Liver (tissue), 9 donors: ENCODE measurements around the gene FAM131C. TPM values are rescaled to one million over a fixed set of nuclear protein-coding genes. Genes with fewer than 3 reads are reported as not detected.
"Not testable (repeated sequence)": the region's sequence is repeated elsewhere in the genome, so short reads cannot be mapped to it uniquely, and the experiment has no call there.

ENCODE experiments used
- DNase-seq: peaks from one replicate; pipeline ENCODE4 v3.0.0-alpha.2; 2017; ENCODE audit warnings: low spot score
- H3K27ac ChIP-seq, 2 donors: one replicate each; pipeline ENCODE4 v1.7.0; 2013; ENCODE audit warnings: inconsistent platforms in 2 of 2, low read length in 2 of 2, control low read depth in 1 of 2, low read depth in 1 of 2, mild to moderate bottlenecking in 1 of 2
- H3K27me3 ChIP-seq, 4 donors: one replicate each; pipeline versions ENCODE4 v1.6.1 to v1.7.0; 2013; ENCODE audit warnings: low read length in 3 of 4, inconsistent platforms in 1 of 4, mild to moderate bottlenecking in 1 of 4, moderate library complexity in 1 of 4; ENCODE audit not compliant: control insufficient read depth in 4 of 4, insufficient read depth in 4 of 4
- H3K36me3 ChIP-seq, 4 donors: one replicate each; pipeline versions ENCODE4 v1.6.1 to v1.7.0; 2013; ENCODE audit warnings: low read length in 3 of 4, mild to moderate bottlenecking in 3 of 4, low read depth in 1 of 4, moderate library complexity in 1 of 4; ENCODE audit not compliant: control insufficient read depth in 4 of 4, insufficient read depth in 3 of 4
- H3K4me1 ChIP-seq, 4 donors: one replicate each; pipeline versions ENCODE4 v1.6.1 to v1.7.0; 2013; ENCODE audit warnings: low read length in 3 of 4, mild to moderate bottlenecking in 3 of 4, moderate library complexity in 1 of 4; ENCODE audit not compliant: control insufficient read depth in 4 of 4, insufficient read depth in 4 of 4
- H3K4me3 ChIP-seq, 3 donors: one replicate each; pipeline versions ENCODE4 v1.6.1 to v1.7.0; 2013; ENCODE audit warnings: low read length in 3 of 3, control low read depth in 1 of 3, low read depth in 1 of 3, mild to moderate bottlenecking in 1 of 3
- H3K9ac ChIP-seq, 2 donors: one replicate each; pipeline ENCODE4 v1.7.0; 2013; ENCODE audit warnings: low read length in 2 of 2, mild to moderate bottlenecking in 2 of 2, moderate library complexity in 2 of 2, control low read depth in 1 of 2, low read depth in 1 of 2
- H3K9me3 ChIP-seq, 4 donors: one replicate each; pipeline versions ENCODE4 v1.6.1 to v1.7.0; 2013; ENCODE audit warnings: low read length in 3 of 4; ENCODE audit not compliant: control insufficient read depth in 4 of 4
- EGR1 ChIP-seq, 2 donors: IDR thresholded peaks; 2 replicates each; pipeline ENCODE4 v1.6.1; 2016 to 2018; ENCODE audit warnings: antibody characterized with exemption in 2 of 2, low read depth in 2 of 2
- FOXA1 ChIP-seq: IDR thresholded peaks from 2 replicates; pipeline ENCODE4 v1.6.1; 2016; ENCODE audit warnings: antibody characterized with exemption
- FOXA2 ChIP-seq: IDR thresholded peaks from 2 replicates; pipeline ENCODE4 v1.6.1; 2016; ENCODE audit warnings: antibody characterized with exemption
- GABPA ChIP-seq, 2 donors: IDR thresholded peaks in 1 of 2; conservative IDR thresholded peaks in 1 of 2; 2 replicates each; pipeline ENCODE4 v1.6.1; 2016; ENCODE audit warnings: antibody characterized with exemption in 2 of 2, mild to moderate bottlenecking in 1 of 2, moderate library complexity in 1 of 2
- JUND ChIP-seq, 2 donors: IDR thresholded peaks; 2 replicates each; pipeline ENCODE4 v1.6.1; 2016; ENCODE audit warnings: antibody characterized with exemption in 2 of 2
- RXRA ChIP-seq, 2 donors: IDR thresholded peaks; 2 replicates each; pipeline ENCODE4 v1.6.1; 2017 to 2018; ENCODE audit warnings: antibody characterized with exemption in 2 of 2, mild to moderate bottlenecking in 1 of 2
- SP1 ChIP-seq: IDR thresholded peaks from 2 replicates; pipeline ENCODE4 v1.6.1; 2018; ENCODE audit warnings: antibody characterized with exemption, mild to moderate bottlenecking
- YY1 ChIP-seq: IDR thresholded peaks from 2 replicates; pipeline ENCODE4 v1.6.1; 2016; ENCODE audit warnings: antibody characterized with exemption, mild to moderate bottlenecking
- WGBS: extraction: QIAGEN DNeasy Blood & Tissue Kit; methylation state at CpG from one replicate; pipeline ENCODE4 v1.1.7; 2013; 5-methylcytosine and 5-hydroxymethylcytosine counted together
- polyA plus RNA-seq, 2 donors: library from polyadenylated mRNA; stranded (reverse) in 1 of 2; unstranded in 1 of 2; fragments of 200-250 nt in 1 of 2; fragments of >200 nt in 1 of 2; fragmentation: Nextera tagmentation in 1 of 2; extraction: Ambion mirVana in 1 of 2; gene quantifications; one replicate each; pipeline versions ENCODE4 v1.2.1 to v1.2.3, GENCODE V29; 2013 to 2015
- total RNA-seq, 2 donors: library from RNA; depleted of rRNA; stranded (reverse); fragments of >200 nt; gene quantifications; one replicate each; pipeline ENCODE4 v1.2.3, GENCODE V29; 2014
- TF ChIP-seq, protein P1 (sequence below): IDR thresholded peaks from 2 replicates; pipeline ENCODE4 v1.6.1; 2016; ENCODE audit warnings: antibody characterized with exemption
- TF ChIP-seq, protein P2 (sequence below): IDR thresholded peaks from 2 replicates; pipeline ENCODE4 v1.6.1; 2016; ENCODE audit warnings: antibody characterized with exemption
- TF ChIP-seq, protein P3 (sequence below): IDR thresholded peaks from 2 replicates; pipeline ENCODE4 v1.6.1; 2016; ENCODE audit warnings: antibody characterized with exemption, mild to moderate bottlenecking
- donor health status: healthy.
- donor health status: healthy.
- donor health status: healthy.
- donor health status: healthy.
- donor health status: healthy.

Gene FAM131C
- total and polyA plus RNA-seq, 4 donors, result 0.05 to 0.92 TPM; not detected in 2

DNA sequence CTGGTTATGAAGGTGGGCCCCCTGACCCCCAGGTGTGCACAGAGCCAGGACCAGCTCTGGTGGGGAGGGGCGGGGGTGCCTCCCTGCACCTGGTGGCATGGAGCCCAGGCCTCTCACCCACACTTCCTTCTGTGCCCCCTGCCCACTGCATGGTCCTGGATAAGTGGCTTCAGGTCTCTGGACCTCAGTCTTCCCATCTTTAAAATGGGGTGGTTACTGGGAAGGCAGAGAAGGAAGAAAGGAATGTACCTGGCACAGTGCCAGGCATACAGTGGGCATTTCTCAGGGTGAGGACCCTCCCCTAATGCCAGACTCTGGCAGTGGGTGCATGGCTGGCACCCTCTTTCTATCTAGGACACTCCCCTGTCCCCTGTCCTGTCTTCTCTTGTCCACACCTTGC, 44.2 kb downstream of the FAM131C start:
- Histone ChIP-seq H3K36me3 (no peaks in the 10 kb centered on the region), H3K27me3 (peaks cover 0 to 2% (median 0%) of the 10 kb centered on the region in 4 donors), H3K9ac (no peak overlapping the region), H3K27ac (no peak overlapping the region), H3K4me1 (peaks cover 0 to 4% (median 0%) of the 10 kb centered on the region in 4 donors), H3K4me3 (no peak overlapping the region), H3K9me3 (no peaks in the 10 kb centered on the region)
- 97% methylated on average over 1 of the region's 1 CpG for WGBS
- no peak for DNase-seq
- TF ChIP-seq, protein P1, sequence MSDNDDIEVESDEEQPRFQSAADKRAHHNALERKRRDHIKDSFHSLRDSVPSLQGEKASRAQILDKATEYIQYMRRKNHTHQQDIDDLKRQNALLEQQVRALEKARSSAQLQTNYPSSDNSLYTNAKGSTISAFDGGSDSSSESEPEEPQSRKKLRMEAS, result no peak
- TF ChIP-seq SP1, result no peak
- TF ChIP-seq RXRA (IDR thresholded peaks at IDR 0.05), result no peak
- no peak for TF ChIP-seq GABPA (IDR thresholded peaks at IDR 0.05 in 1 of 2, conservative IDR thresholded peaks at IDR 0.05 in 1 of 2)
- TF ChIP-seq YY1, result no peak
- no peak for TF ChIP-seq JUND (IDR thresholded peaks at IDR 0.05)
- TF ChIP-seq, protein P2, sequence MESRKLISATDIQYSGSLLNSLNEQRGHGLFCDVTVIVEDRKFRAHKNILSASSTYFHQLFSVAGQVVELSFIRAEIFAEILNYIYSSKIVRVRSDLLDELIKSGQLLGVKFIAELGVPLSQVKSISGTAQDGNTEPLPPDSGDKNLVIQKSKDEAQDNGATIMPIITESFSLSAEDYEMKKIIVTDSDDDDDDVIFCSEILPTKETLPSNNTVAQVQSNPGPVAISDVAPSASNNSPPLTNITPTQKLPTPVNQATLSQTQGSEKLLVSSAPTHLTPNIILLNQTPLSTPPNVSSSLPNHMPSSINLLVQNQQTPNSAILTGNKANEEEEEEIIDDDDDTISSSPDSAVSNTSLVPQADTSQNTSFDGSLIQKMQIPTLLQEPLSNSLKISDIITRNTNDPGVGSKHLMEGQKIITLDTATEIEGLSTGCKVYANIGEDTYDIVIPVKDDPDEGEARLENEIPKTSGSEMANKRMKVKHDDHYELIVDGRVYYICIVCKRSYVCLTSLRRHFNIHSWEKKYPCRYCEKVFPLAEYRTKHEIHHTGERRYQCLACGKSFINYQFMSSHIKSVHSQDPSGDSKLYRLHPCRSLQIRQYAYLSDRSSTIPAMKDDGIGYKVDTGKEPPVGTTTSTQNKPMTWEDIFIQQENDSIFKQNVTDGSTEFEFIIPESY, result no peak
- no peak for TF ChIP-seq FOXA2
- no peak for TF ChIP-seq FOXA1

DNA sequence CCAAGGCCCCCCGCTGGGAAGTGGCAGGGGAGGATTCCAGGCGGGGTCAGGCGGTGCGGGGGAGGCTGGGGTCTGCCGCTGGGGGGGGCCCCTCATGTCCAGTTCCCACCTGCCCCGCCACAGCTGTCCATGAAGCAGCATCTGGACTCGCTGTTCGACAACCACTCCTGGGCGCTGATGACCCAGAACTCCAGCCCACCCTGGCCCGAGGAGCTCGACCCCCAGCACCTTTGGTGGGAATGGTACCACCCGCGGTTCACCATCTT, 44.5 kb downstream of the FAM131C start:
- not testable (repeated sequence) for H3K4me3 ChIP-seq, DNase-seq, H3K36me3 ChIP-seq, H3K4me1 ChIP-seq, H3K27me3 ChIP-seq, H3K9ac ChIP-seq, H3K27ac ChIP-seq, H3K9me3 ChIP-seq
- WGBS, result 70% methylated on average over 13 of the region's 13 CpGs

DNA sequence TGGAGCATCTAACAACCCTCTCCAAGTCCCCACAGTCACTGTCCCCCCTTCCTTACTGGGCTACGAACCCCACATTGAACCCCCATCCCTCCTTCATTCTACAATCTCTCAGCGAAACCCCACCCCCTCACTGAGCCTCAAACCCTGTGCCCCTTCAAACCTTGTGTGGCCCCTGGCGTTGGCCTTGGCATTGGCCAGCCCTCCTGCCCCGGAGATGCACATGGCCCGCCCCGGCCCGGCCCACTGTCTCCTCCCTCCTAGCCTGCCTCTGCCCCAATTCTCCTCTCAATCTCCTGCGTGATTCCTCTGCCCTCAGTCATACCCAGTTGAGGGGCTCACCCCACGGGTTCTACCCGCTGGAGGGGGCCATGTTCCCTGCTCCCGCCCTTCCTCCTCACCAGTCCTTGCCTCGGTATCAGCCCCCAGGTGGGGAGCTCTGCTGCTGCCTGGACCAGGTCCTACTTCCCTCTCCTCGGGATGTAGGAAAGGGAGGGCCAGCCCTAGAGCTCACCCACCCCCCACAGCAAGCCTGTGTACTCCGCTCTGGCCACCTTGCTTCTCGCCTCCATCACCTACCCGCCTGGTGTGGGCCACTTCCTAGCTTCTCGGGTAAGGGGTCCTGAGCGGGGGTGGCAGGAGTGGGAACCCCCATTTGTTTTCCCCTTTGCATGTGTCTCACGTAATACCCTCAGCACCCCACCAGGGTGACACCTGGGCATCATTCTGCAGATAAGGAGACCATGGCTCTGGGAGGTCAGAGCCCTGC, 45.0 kb downstream of the FAM131C start:
- peaks cover under 1 to 12% (median 7%) of the 10 kb centered on the region in 4 donors for H3K4me1 ChIP-seq
- no peak overlapping the region for H3K4me3 ChIP-seq
- H3K9ac ChIP-seq, result no peak overlapping the region
- no peaks in the 10 kb centered on the region for H3K9me3 ChIP-seq
- TF ChIP-seq GABPA (IDR thresholded peaks at IDR 0.05 in 1 of 2, conservative IDR thresholded peaks at IDR 0.05 in 1 of 2) (no peak), FOXA2 (no peak), EGR1 (IDR thresholded peaks at IDR 0.05; ENCODE audit: low read depth in 2 of 2) (no peak)
- TF ChIP-seq, protein P3, sequence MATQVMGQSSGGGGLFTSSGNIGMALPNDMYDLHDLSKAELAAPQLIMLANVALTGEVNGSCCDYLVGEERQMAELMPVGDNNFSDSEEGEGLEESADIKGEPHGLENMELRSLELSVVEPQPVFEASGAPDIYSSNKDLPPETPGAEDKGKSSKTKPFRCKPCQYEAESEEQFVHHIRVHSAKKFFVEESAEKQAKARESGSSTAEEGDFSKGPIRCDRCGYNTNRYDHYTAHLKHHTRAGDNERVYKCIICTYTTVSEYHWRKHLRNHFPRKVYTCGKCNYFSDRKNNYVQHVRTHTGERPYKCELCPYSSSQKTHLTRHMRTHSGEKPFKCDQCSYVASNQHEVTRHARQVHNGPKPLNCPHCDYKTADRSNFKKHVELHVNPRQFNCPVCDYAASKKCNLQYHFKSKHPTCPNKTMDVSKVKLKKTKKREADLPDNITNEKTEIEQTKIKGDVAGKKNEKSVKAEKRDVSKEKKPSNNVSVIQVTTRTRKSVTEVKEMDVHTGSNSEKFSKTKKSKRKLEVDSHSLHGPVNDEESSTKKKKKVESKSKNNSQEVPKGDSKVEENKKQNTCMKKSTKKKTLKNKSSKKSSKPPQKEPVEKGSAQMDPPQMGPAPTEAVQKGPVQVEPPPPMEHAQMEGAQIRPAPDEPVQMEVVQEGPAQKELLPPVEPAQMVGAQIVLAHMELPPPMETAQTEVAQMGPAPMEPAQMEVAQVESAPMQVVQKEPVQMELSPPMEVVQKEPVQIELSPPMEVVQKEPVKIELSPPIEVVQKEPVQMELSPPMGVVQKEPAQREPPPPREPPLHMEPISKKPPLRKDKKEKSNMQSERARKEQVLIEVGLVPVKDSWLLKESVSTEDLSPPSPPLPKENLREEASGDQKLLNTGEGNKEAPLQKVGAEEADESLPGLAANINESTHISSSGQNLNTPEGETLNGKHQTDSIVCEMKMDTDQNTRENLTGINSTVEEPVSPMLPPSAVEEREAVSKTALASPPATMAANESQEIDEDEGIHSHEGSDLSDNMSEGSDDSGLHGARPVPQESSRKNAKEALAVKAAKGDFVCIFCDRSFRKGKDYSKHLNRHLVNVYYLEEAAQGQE, result no peak
- 63% methylated on average over 19 of the region's 19 CpGs for WGBS
- DNase-seq, result no peak
- H3K27ac ChIP-seq, result no peak overlapping the region
- H3K36me3 ChIP-seq, result no peaks in the 10 kb centered on the region
- H3K27me3 ChIP-seq, result peaks cover 0 to 2% (median 0%) of the 10 kb centered on the region in 4 donors
